Lung (tissue), 12 donors: Measurements from ENCODE around the gene CENPO. TPM values are rescaled to one million over a fixed set of nuclear protein-coding genes. Genes with fewer than 3 reads are reported as not detected.

Source experiments
- ATAC-seq: fragments of 200-7000 bp; cut with Tn5 transposase; one replicate; pipeline ENCODE4 v1.9.1; 2020; ENCODE audit warnings: moderate number of reproducible peaks; ENCODE audit not compliant: insufficient read depth, low FRiP score
- DNase-seq, 3 donors: peaks; one replicate each; pipeline ENCODE4 v3.0.0-alpha.2; 2013 to 2017
- H3K27ac ChIP-seq, 2 donors: one replicate each; pipeline ENCODE4 v1.5.1; 2013; ENCODE audit warnings: mild to moderate bottlenecking in 2 of 2, moderate library complexity in 2 of 2, control low read depth in 1 of 2, inconsistent platforms in 1 of 2, low read depth in 1 of 2, low read length in 1 of 2
- H3K27me3 ChIP-seq, 3 donors: one replicate each; pipeline ENCODE4 v1.5.1; 2013; ENCODE audit warnings: low read length in 2 of 3; ENCODE audit not compliant: control insufficient read depth in 3 of 3, insufficient read depth in 3 of 3
- H3K36me3 ChIP-seq, 4 donors: one replicate each; pipeline ENCODE4 v1.5.1; 2013; ENCODE audit warnings: low read length in 4 of 4, mild to moderate bottlenecking in 1 of 4, moderate library complexity in 1 of 4; ENCODE audit not compliant: control insufficient read depth in 4 of 4, insufficient read depth in 4 of 4
- H3K4me1 ChIP-seq, 5 donors: one replicate each; pipeline ENCODE4 v1.5.1; 2013; ENCODE audit warnings: low read length in 5 of 5, mild to moderate bottlenecking in 2 of 5, moderate library complexity in 1 of 5; ENCODE audit not compliant: control insufficient read depth in 5 of 5, insufficient read depth in 5 of 5
- H3K4me3 ChIP-seq: one replicate; pipeline ENCODE4 v1.5.1; 2013; ENCODE audit warnings: mild to moderate bottlenecking, control low read depth, moderate library complexity
- H3K9ac ChIP-seq, 2 donors: one replicate each; pipeline ENCODE4 v1.5.1; 2013; ENCODE audit warnings: low read length in 2 of 2, control low read depth in 1 of 2; ENCODE audit not compliant: insufficient read depth in 1 of 2
- H3K9me3 ChIP-seq, 4 donors: one replicate each; pipeline ENCODE4 v1.5.1; 2013; ENCODE audit warnings: low read length in 3 of 4, mild to moderate bottlenecking in 1 of 4, moderate library complexity in 1 of 4; ENCODE audit not compliant: control insufficient read depth in 4 of 4, insufficient read depth in 3 of 4
- CTCF ChIP-seq: IDR thresholded peaks from 2 replicates; pipeline ENCODE4 v1.5.1; 2012; ENCODE audit warnings: mild to moderate bottlenecking; ENCODE audit errors: control extremely low read depth, extremely low read depth
- WGBS, 2 donors: extraction: QIAGEN DNeasy Blood & Tissue Kit; methylation state at CpG; one replicate each; pipeline ENCODE4 v1.1.7; 2013; 5-methylcytosine and 5-hydroxymethylcytosine counted together
- polyA plus RNA-seq, 2 donors: library from polyadenylated mRNA; stranded (reverse); fragments of 200-250 nt; gene quantifications; one replicate each; pipeline ENCODE4 v1.2.1, GENCODE V29; 2013
- total RNA-seq, 2 donors: library from RNA; depleted of rRNA in 1 of 2; stranded (reverse); fragments of >200 nt in 1 of 2; gene quantifications; one replicate each; pipeline ENCODE4 v1.2.1, GENCODE V29; 2014 to 2021
- donor health status: control.
- donor health status: control.
- donor health status: Bipolar disorder and iron deficiency.
- donor health status: healthy.
- donor health status: DM: yes; HTN: yes; CAD: no.

CENPO gene
- total and polyA plus RNA-seq, 4 donors: 3.5 to 9.6 (median 5.9) TPM

- H3K9ac ChIP-seq: no peak overlapping the region
- no peak overlapping the region for H3K4me3 ChIP-seq
- H3K4me1 ChIP-seq: peaks cover 0 to 2% (median 0%) of the 10 kb centered on the region in 5 donors
- H3K9me3 ChIP-seq: no peaks in the 10 kb centered on the region
- 77 to 92% methylated on average over 2 of the region's 2 CpGs for WGBS, 2 donors
- H3K27ac ChIP-seq: no peak overlapping the region
- H3K36me3 ChIP-seq: peaks cover 18 to 31% (median 20%) of the 10 kb centered on the region in 4 donors
- no peak for DNase-seq
- no peaks in the 10 kb centered on the region for H3K27me3 ChIP-seq
- no peak for TF ChIP-seq CTCF
- ATAC-seq: no peak
Measured at GRCh38 chr2:24762518-24762917, 30.7 kb upstream of the CENPO start.

- Histone ChIP-seq H3K27ac (no peak overlapping the region), H3K4me1 (peaks cover 0 to 2% (median 0%) of the 10 kb centered on the region in 5 donors), H3K27me3 (no peaks in the 10 kb centered on the region), H3K4me3 (no peak overlapping the region), H3K9ac (no peak overlapping the region), H3K36me3 (peaks cover 16 to 25% (median 19%) of the 10 kb centered on the region in 4 donors), H3K9me3 (no peaks in the 10 kb centered on the region)
- ATAC-seq (no peak), DNase-seq (no peak)
- no peak for TF ChIP-seq CTCF
- WGBS, 2 donors: 94 to 95% methylated on average over 4 of the region's 4 CpGs
Measured at GRCh38 chr2:24763843-24764242, 29.4 kb upstream of the CENPO start.

- H3K27me3 ChIP-seq: no peaks in the 10 kb centered on the region
- no peaks in the 10 kb centered on the region for H3K9me3 ChIP-seq
- ATAC-seq (no peak), DNase-seq (no peak)
- H3K4me3 ChIP-seq: no peak overlapping the region
- no peak for TF ChIP-seq CTCF
- H3K27ac ChIP-seq: no peak overlapping the region
- H3K36me3 ChIP-seq: peaks cover 20 to 27% (median 25%) of the 10 kb centered on the region in 4 donors
- H3K4me1 ChIP-seq: peaks cover 0 to 2% (median 0%) of the 10 kb centered on the region in 5 donors
- WGBS, 2 donors: 61 to 72% methylated on average over 6 of the region's 6 CpGs
- H3K9ac ChIP-seq: no peak overlapping the region
Measured at GRCh38 chr2:24766609-24767008, 26.6 kb upstream of the CENPO start.

- Histone ChIP-seq H3K4me1 (peaks cover 0 to 2% (median 0%) of the 10 kb centered on the region in 5 donors), H3K9ac (no peak overlapping the region), H3K4me3 (no peak overlapping the region), H3K36me3 (peaks cover 16 to 22% (median 20%) of the 10 kb centered on the region in 4 donors), H3K9me3 (no peaks in the 10 kb centered on the region), H3K27ac (peak overlapping the region in 1 of 2 donors; percentile 31), H3K27me3 (no peaks in the 10 kb centered on the region)
- no peak for TF ChIP-seq CTCF
- WGBS, 2 donors: 68 to 85% methylated on average over 5 of the region's 5 CpGs
- ATAC-seq: no peak
- DNase-seq: peak; percentile 30 to 33 (median 32)
Measured at GRCh38 chr2:24768013-24768412, 25.2 kb upstream of the CENPO start.
